NCI-H1105 (cell line): ENCODE results near the gene MRPS11.
A peak's percentile ranks its signal among the peaks of the same experiment; 100 is the strongest.
"Not testable (repeated sequence)": the region's sequence is repeated elsewhere in the genome, so short reads cannot be mapped to it uniquely, and the experiment has no call there.

ENCODE experiments used
- DNase-seq: peaks from one replicate; lab custom pipeline; 2025; lab: John Stamatoyannopoulos, UW

Gene MRPS11

GRCh38 chr15:88454867-88455810 is 12.4 kb upstream of the MRPS11 start:
- peak; percentile 50 for DNase-seq

GRCh38 chr15:88456733-88457132 is 10.8 kb upstream of the MRPS11 start:
- no peak for DNase-seq

DNA sequence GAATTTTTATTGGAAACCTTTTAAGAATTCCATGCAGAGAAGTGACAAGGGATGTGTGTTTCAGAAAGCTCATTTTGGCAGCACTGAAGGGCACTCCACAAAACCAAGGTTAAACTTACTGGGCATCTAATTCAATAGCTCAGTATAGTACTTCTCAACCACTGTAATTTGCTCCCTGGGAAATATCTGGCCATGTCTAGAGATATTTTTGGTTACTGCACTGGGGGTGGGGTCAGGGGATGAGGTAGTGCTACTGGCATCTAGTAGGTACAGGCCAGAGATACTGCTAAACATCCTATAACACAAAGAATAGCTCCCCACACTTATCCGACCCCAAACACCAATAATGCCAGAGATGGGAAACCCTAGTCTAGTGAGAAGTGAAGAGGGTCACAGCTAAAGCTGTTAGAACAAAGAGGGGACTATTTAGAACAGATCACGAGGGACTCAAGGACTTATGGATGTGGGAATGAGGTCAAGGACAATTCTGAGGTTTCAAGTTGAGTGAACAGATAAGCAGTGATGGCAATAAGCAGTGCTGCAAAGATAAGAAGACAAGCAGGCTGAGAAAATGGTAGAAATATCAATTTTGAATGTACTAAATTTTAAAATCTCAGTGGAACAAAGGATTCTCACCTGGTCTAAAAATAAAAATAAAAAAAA is 3.5 kb upstream of the MRPS11 start:
- DNase-seq = no peak

GRCh38 chr15:88465633-88466224 is 1.8 kb upstream of the MRPS11 start:
- DNase-seq = no peak

GRCh38 chr15:88467935-88468528 is 524 bp downstream of the MRPS11 start:
- DNase-seq = no peak

- DNase-seq = not testable (repeated sequence)
Measured at GRCh38 chr15:88468721-88469120, 1.2 kb downstream of the MRPS11 start.

- DNase-seq = no peak
Measured at GRCh38 chr15:88469321-88469720, 1.8 kb downstream of the MRPS11 start.

GRCh38 chr15:88470625-88471372 is 3.3 kb downstream of the MRPS11 start:
- no peak for DNase-seq

DNA sequence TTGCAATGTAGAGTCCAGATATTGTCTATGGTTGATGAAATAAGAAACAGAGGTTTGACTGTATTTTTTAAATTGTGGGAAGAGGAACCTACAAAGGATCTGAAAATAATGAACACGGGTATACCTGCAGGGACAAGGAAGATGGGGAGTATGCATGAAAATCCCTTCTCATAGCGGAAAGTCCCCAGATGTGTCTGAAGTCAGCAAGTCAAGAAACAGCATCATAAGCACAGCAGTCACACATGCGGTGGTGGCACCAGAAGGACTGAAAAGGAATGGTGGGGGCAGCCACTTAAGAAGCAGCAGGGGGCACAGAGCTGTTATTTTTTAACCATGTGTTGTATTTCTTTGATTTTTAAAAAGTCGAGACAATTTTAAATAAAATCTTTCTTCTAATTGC is 4.7 kb downstream of the MRPS11 start:
- DNase-seq = no peak

- DNase-seq = not testable (repeated sequence)
Measured at GRCh38 chr15:88473661-88474293, 6.3 kb downstream of the MRPS11 start.

GRCh38 chr15:88476635-88477060 is 9.1 kb downstream of the MRPS11 start:
- DNase-seq = peak; percentile 39

DNA sequence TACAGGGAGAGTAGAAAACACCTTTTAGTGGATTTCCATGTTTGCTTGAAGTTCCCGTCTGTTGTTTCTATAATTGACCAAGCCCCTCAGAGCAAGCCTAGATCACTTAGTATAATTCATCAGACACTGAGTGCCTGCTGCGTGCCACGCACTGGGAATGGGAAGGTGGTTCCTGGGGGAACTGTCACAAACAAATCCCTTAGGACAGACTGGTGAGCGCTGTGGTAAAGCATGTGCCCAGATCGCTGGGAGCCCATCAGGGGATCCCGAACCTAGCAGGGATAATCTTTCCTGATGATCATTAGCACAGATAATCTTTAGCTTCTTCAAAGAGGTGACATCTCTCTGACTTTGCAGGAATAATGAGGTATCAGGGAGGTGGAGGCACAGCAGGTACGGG is 9.6 kb downstream of the MRPS11 start:
- DNase-seq = no peak

DNA sequence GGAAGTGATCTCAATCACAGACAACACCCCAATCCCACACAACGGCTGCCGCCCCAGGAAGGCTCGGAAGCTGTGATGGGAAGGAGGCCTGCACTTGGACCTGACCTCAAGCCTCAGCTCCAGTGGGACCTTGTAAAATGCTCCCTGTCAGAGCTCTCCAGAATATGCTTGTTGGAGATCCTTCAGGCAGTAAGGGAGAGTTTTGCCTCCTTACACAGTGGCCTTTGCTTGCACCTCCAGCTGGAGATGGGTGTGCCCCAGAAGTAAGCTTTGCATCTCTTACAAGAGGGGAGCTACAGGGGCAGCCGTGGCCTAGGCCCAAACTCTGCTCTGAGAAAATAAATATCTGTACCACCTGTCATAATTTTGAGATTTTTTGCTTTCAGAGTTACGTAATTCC is 10.4 kb downstream of the MRPS11 start:
- no peak for DNase-seq

- no peak for DNase-seq
Measured at GRCh38 chr15:88479169-88479568, 11.7 kb downstream of the MRPS11 start.

DNA sequence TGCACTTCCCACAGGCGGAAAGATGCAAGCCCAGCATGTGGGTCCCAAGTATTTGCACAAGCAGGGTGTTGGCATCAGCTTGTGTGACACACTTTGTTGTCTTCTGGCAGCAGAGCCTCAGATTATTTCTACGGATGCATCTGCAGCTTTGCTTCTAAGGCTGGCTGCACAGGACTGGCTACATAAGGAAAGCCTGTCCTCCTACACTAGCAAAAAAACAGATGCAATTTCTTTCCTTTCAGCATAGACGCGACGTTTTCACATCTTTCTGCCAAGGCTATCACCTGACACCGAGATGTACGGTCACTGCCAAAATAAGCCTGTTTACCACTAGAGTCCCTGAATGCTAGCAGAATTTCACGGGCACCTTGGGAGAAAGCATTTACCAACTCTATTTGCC is 13.5 kb downstream of the MRPS11 start:
- no peak for DNase-seq

DNA sequence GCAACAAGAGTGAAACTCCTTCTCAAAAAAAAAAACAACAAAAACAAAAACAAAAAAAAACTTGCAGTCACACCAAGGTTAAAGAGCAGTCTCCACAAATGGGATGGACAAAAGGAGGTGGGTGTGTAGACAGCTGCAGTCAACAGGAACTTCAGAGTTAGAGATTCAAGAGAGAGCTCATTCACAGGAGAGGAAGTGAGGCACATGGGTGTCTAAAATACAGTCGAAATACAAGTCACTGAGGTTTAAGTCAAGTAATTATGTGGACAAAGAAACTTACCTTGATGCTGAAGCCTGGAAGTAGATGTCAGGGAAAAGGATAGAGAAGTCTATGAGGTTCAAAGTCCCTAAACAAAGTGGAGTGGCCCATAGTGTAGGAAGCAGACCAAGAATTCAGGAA is 14.8 kb downstream of the MRPS11 start:
- no peak for DNase-seq

DNA sequence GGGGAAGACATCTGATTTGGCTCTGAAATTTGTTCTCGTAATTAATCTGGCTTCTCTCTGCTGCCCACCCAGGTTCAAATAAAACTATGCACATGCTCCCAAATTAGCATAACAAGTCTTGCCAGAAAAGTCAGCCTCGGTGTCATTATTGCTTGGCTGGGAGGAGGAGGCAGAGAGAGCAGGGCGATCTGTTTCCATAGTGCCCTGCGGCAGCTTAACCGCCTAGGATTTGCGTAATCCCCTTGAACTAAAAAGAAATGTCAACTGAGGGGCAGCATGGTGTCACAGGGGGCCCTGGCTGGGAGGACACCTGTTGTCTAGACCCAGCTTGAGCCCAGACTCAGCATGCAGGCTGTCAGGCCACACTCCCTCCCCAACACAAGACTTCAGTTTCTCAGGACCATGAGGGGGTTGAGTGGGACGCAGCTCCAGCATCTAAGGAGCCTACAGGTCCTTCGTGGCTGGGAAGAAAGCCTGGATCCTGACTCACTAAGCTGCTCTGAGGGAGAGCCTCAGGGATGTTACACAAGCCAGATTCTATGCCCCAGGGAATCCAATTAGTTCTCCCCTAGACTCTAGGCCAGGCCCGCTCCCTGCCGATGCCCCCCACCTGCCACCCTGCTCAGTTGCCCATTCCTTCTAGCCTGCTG is 17.3 kb downstream of the MRPS11 start:
- no peak for DNase-seq

GRCh38 chr15:88487178-88487795 is 19.8 kb downstream of the MRPS11 start:
- DNase-seq = no peak

DNA sequence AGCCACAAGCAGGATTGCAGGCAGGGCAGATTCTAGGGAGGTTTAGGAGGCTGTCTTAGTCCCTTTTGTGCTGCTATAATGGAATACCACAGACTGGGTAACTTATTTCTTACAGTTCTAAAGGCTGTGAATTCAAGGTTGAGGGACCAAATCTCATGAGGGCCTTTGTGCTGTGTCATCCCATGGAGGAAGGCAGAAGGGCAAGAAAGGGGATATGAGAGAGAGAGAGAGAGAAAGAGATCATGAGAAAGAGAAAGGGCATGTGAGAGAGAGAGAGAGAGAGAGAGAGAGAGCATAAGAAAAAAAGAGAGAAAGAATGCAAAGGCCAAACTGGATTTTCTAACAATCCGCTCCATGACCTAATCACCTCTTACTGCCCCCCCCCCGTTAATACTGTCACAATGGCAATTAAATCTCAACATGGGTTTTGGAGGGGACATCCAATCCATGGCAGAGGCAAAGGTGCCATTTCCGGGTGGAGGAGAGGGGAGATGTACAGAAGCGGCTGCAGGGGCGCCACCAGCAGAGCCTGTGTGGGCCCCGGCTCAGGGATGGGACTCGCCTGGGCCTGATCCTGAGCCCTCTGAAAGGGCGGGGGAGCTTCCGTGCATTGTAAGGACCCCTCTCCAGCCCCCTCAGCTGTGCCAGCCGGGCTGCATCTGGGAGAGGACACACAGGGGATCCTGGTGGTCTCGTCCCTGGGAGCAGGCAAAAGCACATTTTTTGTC is 20.5 kb downstream of the MRPS11 start:
- no peak for DNase-seq

GRCh38 chr15:88489321-88489720 is 21.8 kb downstream of the MRPS11 start:
- DNase-seq = no peak
